ENCODE data around the gene ZNF148.
"Not testable (repeated sequence)": the region's sequence is repeated elsewhere in the genome, so short reads cannot be mapped to it uniquely, and the experiment has no call there.

Gene ZNF148

DNA sequence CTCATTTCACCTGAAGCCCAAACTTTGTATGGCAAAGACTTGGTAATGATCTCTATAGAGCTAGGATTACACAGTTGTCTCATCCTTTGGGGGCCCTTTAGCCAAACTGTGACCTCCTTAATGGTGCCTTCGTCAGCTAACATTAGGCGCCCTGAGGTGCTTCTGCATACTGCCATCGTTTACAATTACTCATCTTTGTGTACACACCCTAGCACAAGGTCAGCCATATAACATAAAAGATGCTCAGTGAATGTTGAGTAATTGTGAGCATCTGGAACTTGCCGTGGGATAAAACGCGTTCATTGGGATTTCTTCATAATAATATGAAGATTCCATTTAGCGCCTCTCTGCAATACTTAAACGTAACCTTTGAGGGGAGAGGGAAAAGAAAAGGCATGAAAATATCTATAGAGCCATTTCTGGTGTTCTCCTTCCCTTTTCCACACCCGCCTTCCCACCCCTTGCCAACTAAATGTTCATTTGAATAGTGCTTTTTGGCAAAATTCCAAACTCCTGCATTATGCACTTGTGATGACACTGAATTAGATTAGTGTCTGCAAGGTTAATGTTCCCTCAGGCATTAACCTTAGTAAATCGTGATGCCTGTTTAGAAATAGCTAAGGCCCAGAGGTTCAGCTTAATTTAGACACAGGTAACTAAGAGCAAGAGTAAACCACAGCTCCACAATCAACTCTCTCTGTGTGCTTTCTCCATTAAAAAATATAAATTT, 990 bp upstream of the ZNF148 start:
- peak; percentile 97 for DNase-seq

DNA sequence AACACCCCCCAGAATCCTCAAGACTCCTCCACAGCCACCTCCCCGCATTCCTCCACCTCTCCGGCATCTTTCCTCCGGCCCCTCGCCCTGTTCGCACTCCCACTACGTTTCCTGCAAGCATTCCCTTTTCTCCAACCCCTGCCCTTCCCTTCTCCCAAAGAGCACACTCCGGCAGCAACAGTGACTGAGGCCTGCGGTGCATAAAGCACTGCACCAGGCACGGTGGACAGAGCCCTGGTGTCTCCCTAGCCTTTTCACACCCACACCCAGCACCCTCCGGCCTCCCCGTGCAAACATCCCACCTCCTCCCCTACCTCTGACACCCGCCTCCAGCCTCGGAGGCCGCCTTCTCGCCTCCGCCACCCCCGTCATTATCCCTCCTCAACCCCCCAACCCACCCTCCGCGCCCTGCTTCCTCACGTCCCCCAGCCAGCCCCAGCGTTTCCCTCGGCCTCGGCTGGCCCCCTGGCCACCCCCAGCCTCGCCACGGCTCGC, 577 bp downstream of the ZNF148 start:
- DNase-seq = peak; percentile 76

DNA sequence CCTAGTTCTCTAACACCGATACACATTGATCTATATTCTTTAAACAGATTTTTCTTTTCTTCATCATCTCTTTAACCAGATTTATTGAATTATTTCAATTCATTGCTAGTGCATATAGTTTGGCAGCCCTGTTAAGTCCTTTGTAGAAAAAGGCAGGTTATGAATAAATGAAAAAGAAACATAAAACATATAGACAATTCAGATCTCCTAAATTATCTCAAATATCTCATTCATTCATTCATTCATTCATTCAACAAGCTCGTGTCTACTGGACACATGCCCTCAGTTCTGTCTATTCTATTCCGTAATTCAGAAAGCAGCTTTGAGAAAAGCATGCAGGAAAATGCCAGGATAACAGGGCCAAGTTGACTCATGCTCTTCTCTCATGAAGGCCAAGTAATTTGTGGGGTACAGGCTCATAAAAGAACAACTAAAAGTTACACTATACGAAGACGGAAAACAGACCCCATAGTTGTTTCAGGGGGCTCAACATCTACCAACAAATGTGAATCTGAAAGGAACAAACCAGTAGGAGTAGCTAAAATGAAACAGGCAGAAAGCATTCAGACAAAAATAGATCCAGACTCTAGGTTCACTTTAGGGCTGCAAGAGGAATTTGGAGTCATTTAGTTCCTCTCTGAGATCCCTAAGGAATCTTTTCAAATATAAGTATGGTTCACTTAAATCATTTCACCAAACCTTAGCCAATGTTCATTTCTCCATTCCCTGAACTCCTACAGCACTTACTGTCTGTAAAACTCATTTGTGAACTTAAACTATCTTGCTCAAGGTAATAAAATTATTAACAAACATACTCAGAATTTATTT, 7.5 kb downstream of the ZNF148 start:
- DNase-seq = no peak

DNA sequence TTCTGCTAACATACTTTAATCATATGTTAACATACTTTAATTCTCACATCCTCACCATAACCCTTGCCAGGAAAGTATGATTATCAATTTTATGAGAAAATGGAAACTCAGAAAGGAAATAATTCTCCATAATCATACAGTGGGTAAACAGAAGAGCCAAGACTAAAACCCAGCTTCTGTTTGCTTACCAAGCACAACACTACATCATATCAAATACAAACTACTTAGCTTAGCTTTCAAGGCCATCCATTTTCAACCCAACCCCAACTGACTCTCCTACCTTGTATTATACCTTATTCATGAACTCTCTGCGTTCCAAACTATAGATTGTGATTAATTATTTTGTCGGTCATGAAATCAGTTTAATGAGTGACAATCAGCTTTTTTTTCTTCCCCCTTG, 9.0 kb downstream of the ZNF148 start:
- DNase-seq = no peak

DNA sequence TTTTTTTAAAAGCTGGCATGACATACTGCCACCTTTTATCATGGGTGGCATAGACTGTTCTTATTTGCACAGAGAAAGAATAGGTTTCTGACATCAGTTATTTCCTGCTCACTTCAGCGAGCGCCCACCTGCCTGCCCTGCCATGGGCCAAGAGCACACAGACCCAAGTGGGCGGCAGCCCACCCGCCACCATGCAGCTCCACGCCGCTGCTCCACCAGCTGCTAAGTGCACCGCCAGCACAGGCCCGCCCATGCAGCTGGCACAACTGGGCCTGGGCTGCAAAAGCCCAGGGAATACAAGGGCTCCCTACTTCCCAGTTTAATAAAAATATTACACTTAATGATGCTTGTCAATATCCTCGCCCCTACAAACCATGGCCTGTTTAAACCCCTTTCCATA, 15.4 kb downstream of the ZNF148 start:
- no peak for DNase-seq

DNA sequence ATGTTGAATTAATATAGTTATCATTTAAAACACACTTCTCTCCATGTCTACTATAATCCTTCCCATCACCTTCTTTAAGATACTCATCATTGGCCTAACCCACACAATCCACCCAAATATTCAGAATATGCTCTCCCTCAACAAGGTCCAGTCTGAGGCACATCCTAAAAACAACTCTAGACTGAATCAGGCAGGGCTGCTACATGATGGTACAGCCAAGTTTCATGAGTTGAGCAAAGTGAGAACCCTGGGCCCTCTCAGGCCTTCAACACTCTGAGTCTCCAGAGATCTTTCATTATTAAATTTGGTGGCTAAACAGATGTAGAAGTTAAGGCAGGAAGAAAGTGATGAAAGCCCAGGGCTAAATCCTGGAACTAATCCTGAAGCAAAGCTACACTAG, 16.2 kb downstream of the ZNF148 start:
- DNase-seq = no peak

DNA sequence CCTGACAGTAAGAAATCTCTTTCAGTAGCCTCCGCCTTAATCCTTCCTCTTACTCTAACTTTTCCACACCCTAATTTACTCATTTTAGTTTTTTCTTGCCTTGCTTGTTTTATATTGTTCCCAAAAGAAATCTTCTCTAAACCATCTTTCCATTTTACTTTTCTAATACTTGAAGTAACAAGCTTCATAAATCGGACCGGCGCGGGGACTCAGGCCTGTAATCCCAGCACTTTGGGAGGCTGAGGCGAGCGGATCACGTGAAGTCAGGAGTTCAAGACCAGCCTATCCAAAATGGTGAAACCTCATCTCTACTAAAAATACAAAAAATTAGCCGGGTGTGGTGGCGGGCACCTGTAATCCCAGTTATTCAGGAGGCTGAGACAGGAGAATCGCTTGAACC, 17.3 kb downstream of the ZNF148 start:
- DNase-seq = no peak

DNA sequence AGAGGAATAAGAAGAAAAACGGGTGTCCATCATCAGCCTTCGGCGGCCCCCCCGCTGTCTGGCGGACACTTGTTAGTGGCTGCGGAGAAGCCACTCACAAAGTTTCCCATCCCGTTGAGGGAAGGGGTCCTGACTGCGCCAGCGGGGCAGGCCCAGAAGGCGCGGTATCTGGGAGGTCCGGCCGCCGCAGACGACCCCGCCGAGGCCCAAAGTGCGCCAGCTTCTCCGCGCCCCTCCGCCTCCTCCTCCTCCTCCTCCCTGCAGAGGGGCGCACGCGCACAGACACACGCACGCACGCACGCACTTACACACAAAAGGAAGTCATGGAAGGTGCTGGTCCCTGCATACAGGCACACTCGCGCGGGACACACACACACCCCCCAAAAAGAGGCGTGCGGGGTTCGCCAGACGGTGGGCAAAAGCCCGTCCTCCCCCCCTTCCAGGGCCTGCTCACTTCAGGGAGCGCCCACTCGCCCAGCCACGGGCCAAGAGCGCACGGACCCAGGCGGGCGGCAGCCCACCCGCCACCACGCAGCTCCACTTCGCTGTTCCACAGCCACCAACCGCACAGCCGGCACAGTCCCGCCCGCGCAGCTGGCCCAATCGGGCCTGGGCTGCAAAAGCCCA, 18.0 kb downstream of the ZNF148 start:
- peak; percentile 38 for DNase-seq

DNA sequence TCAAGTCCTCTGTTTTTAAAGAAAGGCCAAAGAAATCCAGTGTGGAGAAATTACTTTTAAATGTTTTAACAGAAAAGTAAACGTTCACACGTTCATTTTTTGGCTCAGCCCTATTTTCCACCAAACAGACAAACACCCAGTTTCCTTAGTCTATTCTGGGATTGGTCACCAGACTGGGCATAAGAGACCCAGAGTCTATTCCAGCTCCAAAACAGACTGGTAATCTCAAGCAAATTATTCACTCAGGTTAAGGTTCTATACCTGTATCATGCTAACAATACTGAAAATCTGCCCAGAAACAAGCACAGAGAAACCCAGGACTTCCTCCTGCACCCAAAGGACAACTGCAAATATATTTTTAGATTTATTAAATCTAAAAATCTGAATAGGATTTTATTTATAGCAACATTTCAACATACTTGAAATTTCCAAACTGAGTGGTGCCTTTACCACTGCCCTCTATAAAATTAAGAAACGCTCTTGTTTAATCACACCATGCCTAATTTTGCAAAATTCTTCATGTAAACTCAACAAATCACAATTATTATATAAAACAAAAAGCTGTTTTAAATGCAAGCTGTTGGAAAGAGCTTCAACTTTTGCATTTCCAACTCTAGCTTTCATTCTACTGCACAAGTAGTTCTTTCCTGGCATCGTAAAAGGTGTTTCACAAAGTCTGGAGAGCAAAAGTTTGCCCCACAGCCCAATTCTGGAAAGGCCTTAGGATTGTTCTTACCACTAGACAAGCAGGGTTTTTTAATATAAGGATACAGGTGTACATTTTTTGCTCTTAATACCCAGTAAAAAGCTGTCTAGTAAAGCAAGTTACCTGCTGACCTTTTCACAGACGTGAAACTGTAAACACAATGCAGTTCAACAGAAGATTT, 18.7 kb downstream of the ZNF148 start:
- no peak for DNase-seq

DNA sequence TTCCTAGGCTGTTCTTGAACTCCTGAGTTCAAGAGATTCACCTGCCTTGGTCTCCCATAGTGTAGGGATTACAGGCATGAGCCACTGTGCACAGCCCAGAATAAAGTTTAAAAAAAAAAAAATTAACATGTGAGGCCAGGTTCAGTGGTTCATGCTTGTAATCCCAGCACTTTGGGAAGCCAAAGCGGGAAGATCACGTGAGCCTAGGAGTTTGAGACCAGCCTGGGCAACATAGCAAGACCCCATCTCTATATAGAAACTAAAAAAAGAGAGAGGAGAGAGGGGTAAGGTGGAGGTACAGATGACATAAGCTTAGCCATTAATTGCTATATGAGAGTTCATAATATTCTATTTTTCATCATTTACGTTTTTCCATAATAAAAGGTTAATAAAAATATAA, 21.5 kb downstream of the ZNF148 start:
- no peak for DNase-seq

DNA sequence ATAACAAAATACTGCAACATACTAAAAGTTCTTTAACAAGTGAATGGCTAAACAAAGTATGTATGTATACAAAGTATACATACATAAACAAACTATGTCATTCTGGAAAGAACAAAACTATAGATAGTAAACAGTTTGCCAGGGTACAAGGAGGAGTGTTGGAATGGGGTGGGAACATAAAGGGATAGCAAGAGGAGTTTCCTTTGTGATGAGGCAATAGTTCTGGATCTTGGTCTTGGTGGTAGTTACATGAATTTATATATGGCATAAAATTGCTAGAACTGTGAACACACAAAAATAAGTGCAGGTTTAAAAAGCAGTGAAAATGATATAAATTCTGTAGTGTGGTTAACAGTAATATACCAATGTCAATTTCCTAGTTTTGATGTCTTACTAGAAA, 22.0 kb downstream of the ZNF148 start:
- no peak for DNase-seq

DNA sequence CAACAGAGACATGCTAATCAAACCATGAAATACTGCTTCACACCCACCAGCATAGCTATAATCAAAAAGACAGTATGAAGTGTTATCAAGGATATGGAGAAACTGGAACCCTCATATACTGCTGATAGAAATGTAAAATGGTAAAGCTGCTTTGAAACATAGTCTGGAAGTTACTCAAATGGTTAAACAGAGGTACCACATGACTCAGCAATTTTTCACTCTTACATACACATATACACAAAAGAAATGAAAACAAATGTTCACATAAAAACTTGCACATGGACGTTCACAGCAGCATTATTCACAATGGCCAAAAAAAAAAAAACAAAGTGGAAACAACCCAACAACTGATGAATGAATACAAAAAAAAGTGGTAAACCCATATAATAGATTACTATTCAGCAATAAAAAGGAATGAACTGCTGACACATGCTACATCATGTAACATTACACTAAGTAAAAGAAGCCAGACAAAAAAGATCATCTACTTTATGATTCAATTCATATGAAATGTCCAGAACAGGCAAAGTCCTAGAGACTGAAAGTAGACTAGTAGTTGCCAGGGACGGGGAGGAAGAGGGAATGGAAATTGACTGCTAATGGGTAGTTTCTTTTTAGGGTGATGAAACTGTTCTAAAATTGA, 23.2 kb downstream of the ZNF148 start:
- DNase-seq = no peak

DNA sequence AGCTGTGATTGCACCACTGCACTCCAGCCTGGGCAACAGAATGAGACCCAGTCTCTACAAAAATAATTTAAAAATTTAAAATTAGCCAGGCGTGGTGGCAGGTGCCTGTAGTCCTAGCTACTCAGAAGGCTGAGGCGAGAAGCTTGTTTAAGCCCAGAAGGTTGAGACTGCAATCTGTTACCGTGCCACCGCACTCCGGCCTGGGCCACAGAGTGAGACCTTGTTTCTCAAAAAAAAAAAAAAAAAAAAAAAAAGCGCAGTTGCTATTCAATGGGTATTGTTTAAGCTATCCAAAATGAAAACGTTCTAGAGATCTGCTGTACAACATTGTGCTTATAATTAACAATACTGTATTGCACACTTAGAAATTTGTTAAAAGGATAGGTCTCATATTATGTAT, 24.0 kb downstream of the ZNF148 start:
- no peak for DNase-seq

DNA sequence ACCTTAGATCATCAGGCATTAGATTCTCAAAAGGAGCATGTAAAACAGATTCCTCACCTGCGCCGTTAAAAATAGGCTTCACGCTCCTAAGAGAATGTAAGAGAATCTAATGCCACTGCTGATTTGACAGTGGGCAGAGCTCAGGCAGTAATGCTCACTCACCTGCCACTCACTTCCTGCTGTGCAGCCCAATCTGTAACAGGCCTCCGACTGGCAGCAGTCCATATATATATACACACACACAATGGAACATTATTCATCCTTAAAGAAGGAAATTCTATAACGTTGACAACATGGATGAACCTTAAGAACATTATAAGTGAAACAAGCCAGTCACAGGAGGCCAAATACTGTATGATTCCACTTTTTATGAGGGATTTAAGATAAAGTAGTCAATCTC, 24.5 kb downstream of the ZNF148 start:
- DNase-seq = no peak

DNA sequence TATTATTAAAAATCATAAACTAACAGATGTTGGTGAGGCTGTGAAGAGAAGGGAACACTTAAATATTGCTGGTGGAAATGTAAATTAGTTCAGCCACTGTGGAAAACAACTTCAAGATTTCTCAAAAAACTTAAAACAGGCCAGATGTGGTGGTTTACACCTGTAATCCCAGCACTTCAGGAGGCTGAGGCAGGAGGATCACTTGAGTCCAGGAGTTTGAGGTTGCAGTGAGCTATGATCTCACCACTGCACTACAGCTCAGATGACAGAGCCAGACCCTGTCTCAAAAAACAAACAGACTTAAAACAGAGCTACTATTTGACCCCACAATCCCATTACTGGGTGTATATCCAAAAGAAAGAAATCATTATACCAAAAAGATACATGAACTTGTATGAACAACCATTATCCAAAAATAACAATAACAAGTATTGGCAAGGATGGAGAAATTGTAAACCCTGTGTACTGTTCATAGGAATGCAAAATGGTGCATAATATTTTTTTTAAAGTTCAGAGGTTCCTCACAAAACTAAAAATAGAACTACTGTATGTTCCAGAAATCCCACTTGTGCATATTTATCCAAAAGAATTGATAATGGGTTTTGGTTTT, 25.5 kb downstream of the ZNF148 start:
- DNase-seq = no peak

DNA sequence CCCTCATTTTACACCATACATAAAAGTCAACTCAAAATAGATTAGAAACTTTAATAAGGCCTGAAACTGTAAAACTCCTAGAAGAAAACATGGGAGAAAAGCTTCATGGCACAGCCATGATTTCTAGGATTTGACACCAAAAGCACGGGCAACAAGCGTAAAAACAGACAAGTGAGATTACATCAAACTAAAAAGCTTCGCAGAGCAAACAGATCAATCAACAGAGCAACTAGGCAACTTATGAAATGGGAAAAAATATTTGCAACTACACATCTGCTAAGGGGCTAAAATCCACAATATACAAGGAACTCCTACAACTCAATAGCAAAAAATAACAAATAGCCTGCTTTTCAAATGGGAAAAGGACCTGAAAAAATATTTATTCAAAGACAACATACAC, 26.1 kb downstream of the ZNF148 start:
- DNase-seq = no peak

DNA sequence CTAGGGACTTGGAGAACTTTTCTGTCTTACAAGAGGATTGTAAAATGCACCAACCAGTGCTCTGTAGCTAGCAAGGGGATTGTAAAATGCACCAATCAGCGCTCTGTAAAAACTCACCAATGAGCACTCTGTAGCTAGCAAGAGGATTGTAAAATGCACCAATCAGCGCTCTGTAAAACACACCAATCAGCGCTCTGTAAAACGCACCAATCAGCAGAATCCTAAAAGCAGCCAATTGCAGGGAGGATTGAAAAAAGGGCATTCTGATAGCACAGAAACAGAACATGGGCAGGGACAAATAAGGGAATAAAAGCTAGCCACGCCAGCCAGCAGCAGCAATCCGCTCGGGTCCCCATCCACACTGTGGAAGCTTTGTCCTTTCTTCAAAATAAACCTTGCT, 31.8 kb downstream of the ZNF148 start:
- not testable (repeated sequence) for DNase-seq

DNA sequence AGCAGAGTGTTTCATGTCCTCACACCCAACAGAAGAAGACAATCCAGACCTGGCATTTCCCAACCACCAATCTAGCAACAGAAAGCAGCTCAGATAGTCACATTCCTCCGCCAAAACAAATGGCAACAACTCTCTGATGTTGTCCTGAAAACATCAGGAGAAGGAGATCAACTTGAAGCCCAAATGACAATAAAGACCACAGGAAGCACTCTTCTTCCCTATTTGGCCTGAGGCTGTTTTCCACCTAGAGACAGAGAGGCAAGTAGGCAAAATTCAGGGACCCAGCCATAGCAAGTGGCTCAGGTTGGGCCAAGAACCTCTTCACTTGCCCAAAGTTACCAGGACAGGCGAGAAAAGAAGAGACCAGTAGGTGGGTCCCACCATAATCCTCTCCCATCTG, 35.0 kb downstream of the ZNF148 start:
- DNase-seq = no peak

DNA sequence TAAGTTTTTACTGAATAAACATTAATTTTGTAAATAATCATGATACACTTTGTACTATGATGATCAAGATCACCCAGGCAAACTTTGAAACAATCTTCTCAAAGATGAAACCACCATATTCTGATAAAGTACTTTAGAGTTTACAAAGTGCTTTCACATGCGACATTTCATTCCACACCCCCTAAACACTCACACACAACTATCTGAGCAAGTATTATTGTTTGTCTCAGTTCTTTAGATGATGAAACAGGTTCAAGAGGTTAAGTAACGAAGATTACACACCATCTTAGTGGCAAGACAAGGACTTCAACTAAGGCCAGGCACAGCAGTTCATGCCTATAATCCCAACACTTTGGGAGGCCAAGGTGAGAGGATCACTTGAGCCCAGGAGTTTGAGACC, 37.6 kb downstream of the ZNF148 start:
- DNase-seq = no peak

DNA sequence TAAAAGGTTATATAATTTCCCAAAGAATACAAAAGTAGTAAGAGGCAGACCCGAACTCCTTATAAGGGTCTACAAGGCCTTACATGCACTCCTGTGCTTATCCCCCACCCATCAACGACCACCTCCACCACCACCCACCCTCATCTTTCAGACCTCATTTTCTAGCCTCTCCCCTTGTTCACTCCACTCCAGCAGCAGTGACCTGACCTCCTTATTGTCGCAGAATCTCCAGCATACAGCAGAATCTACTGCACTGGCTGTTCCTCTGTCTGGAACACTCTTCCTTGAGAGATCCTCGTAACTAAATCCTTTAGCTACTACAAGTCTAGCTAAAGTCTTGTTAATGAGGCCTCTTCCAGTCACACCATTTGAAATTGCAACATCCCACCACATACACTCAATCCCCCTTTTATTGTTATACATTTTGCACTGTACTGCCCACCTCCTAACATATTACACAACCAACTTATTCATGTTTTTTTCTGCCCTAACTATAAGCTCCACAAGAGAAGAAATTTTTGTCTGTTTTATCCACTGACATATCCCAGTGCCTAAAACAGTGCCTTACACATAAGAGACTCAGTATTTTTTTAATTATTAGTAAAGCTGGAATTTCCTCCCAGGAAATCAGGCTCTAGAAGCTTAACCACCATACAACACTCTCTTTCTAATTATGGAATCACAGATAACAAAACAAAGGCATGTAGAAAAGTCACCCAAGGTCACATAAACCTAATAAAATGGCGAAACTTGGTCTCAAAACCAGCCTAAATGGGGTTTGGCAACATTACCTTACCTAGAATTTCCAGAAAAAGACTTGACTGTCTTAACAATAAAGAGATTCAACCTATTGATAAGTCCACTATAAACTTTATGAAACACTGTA, 40.2 kb downstream of the ZNF148 start:
- no peak for DNase-seq

DNA sequence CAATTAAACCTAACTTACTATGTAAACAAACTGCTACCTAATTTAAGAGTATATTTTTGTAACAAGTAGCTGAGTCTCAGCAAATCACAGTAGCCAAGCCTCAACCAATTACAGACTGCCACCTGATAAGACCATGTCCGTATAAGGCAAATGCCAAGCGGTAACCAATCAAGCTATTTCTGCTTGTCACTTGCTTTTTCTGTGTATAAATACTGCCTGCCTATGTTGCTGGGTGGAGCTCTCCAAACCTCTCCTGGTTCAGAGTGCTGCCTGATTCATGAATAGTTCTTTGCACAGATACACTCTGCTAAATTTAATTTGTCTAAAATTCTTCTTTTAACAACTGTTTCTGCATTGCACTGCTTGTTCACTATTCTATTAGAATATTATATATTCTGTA, 42.6 kb downstream of the ZNF148 start:
- DNase-seq = no peak

Data from NCI-H82 (cell line).